Kidney (tissue), 14 donors: ENCODE data around the gene SH3RF3. TPM values are rescaled to one million over a fixed set of nuclear protein-coding genes. Genes with fewer than 3 reads are reported as not detected.

Source experiments
- DNase-seq, 5 donors: peaks; one replicate each; pipeline ENCODE4 v3.0.0-alpha.2; 2013 to 2020
- FAIRE-seq: peaks from 2 replicates; lab custom pipeline; 2012; peaks lifted over from hg19 to GRCh38; lab: Jason Lieb, UNC
- H3K27ac ChIP-seq, 2 donors: one replicate each; pipeline ENCODE4 v1.7.0; 2013; ENCODE audit warnings: low read depth in 2 of 2, low read length in 2 of 2, inconsistent platforms in 1 of 2
- H3K27me3 ChIP-seq: one replicate; pipeline ENCODE4 v1.7.1; 2013; ENCODE audit warnings: low read length, inconsistent platforms; ENCODE audit not compliant: control insufficient read depth, insufficient read depth
- H3K36me3 ChIP-seq, 3 donors: one replicate each; pipeline versions ENCODE4 v1.7.0 to v1.7.1; 2013; ENCODE audit warnings: low read length in 3 of 3, control low read depth in 1 of 3, inconsistent platforms in 1 of 3; ENCODE audit not compliant: insufficient read depth in 3 of 3, control insufficient read depth in 2 of 3
- H3K4me1 ChIP-seq, 3 donors: one replicate each; pipeline versions ENCODE4 v1.7.0 to v1.7.1; 2013; ENCODE audit warnings: low read length in 3 of 3, inconsistent platforms in 1 of 3, low read depth in 1 of 3; ENCODE audit not compliant: control insufficient read depth in 2 of 3, insufficient read depth in 2 of 3
- H3K4me3 ChIP-seq, 3 donors: one replicate each; pipeline versions ENCODE4 v1.7.0 to v1.8.1; 2013; ENCODE audit warnings: low read length in 3 of 3, control low read depth in 1 of 3, inconsistent platforms in 1 of 3
- H3K9ac ChIP-seq, 3 donors: one replicate each; pipeline versions ENCODE4 v1.7.0 to v1.7.1; 2013; ENCODE audit warnings: low read length in 3 of 3, control low read depth in 1 of 3, inconsistent platforms in 1 of 3
- H3K9me3 ChIP-seq, 3 donors: one replicate each; pipeline versions ENCODE4 v1.7.0 to v1.7.1; 2013; ENCODE audit warnings: low read length in 3 of 3, control low read depth in 1 of 3, inconsistent platforms in 1 of 3; ENCODE audit not compliant: control insufficient read depth in 2 of 3, insufficient read depth in 1 of 3
- CTCF ChIP-seq: IDR thresholded peaks from 3 replicates; pipeline ENCODE4 v1.5.1; 2012; ENCODE audit warnings: mild to moderate bottlenecking, moderate library complexity, borderline replicate concordance; ENCODE audit not compliant: insufficient read depth; ENCODE audit errors: extremely low read depth
- intact Hi-C: fragments of 100-400 bp; cut with DNase I; formaldehyde crosslinking; loops from one replicate; pipeline ENCODE4 v1.11.1; 2022
- polyA plus RNA-seq: library from polyadenylated mRNA; stranded (reverse); fragments of 350-450 nt; fragmentation: Illumina TruSeq; extraction: RNeasy Lipid Tissue Mini Kit (QIAGEN cat#74804); gene quantifications from one replicate; pipeline ENCODE4 v1.2.3, GENCODE V29; 2014; ENCODE audit warnings: low read depth, low replicate concordance; ENCODE audit not compliant: insufficient read depth
- total RNA-seq: library from RNA; stranded (reverse); fragmentation: NEBNext Ultra II Directional; extraction: Animal tissue kit (Norgen Biotek cat#: 25700); gene quantifications from one replicate; pipeline ENCODE4 v1.2.1, GENCODE V29; 2021
- donor health status: control.
- donor health status: control.
- donor health status: control.
- donor health status: control.
- donor health status: control.
- donor health status: DM: yes; HTN: yes; CAD: no.
- donor health status: Normal renal cell carcinoma (clear cell type).

Gene SH3RF3
- total and polyA plus RNA-seq, 2 donors from 2014 or later = 1.7 to 10.7 TPM

DNA sequence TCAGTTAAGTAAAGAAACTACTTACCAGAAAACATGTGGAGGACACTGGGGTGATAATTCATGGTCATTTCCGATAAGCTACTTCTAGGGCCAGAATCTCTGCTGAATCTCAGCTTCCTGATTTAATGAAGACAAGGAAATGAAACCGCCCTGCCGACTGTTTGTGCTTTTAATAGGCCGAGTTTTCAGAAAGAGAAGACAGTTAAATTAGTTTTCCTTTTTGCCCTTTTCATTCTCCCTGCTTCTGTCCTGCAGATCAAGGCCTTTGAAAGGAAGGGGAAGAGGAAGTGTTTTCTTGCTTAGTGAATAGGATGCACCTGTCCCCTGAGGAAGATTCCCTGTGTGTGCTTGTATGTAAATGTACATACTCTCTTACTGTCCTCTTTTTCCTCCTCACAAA, 126.6 kb downstream of the SH3RF3 start:
- FAIRE-seq = no peak
- Histone ChIP-seq H3K9ac (no peak overlapping the region), H3K4me1 (peaks cover 0 to 11% (median 5%) of the 10 kb centered on the region in 3 donors), H3K4me3 (no peak overlapping the region), H3K27me3 (no peaks in the 10 kb centered on the region), H3K27ac (peak overlapping the region; percentile 29 to 53), H3K36me3 (no peaks in the 10 kb centered on the region), H3K9me3 (no peaks in the 10 kb centered on the region)
- no peak for DNase-seq
- intact Hi-C loops = no loop called here
- TF ChIP-seq CTCF = no peak

GRCh38 chr2:109256111-109256510, 127.1 kb downstream of the SH3RF3 start:
- H3K36me3 ChIP-seq = no peaks in the 10 kb centered on the region
- H3K4me1 ChIP-seq = peaks cover 0 to 12% (median 9%) of the 10 kb centered on the region in 3 donors
- FAIRE-seq (no peak), DNase-seq (peak in 1 of 5 donors; percentile 26)
- H3K4me3 ChIP-seq = no peak overlapping the region
- no peak for TF ChIP-seq CTCF
- intact Hi-C loops = no loop called here
- no peaks in the 10 kb centered on the region for H3K9me3 ChIP-seq
- no peaks in the 10 kb centered on the region for H3K27me3 ChIP-seq
- H3K27ac ChIP-seq = peak overlapping the region; percentile 29 to 53
- no peak overlapping the region for H3K9ac ChIP-seq

DNA sequence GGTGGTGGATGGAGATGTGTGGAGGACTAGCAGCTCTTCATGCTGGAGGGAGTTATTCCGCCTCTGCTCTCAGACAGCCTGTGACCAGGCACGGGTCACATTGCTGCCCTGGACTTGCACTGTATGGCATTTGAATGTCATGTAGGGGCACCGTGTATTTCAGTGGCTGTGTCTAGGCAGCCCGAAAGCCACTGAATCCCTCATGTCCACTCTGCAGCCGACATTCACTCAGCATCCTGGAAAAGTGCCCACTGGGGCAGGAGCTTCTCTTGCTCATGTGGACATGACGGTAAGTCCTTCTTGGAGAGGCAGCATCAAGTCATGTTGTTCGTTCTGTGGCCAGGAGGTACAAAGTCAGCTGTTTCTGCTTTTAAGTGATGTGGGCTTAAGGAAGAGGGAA, 127.9 kb downstream of the SH3RF3 start:
- Histone ChIP-seq H3K36me3 (no peaks in the 10 kb centered on the region), H3K27ac (peak overlapping the region in 1 of 2 donors; percentile 7), H3K9ac (no peak overlapping the region), H3K4me1 (peaks cover 0 to 15% (median 11%) of the 10 kb centered on the region in 3 donors), H3K27me3 (no peaks in the 10 kb centered on the region), H3K9me3 (no peaks in the 10 kb centered on the region), H3K4me3 (no peak overlapping the region)
- no peak for FAIRE-seq
- intact Hi-C loops = no loop called here
- DNase-seq = peak in 1 of 5 donors; percentile 20
- no peak for TF ChIP-seq CTCF

DNA sequence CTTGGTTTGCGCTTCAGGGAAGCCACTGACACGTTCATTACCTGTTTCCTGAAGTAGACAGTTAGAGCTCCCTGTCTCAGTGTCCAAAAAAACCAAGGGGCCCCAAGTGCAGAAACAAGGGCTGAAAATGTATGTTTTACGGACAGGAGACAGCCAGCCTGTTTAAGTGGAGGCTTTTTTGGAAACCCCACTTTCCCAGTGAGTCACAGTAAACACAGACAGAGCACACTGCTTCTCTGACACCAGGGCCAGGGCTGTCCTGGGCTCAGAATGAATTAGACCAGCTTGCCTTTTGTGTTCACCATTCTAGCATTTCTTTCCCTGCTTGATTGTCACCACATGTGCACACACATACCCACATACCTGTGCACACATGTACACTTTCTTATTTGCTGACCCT, 128.6 kb downstream of the SH3RF3 start:
- H3K27me3 ChIP-seq = no peaks in the 10 kb centered on the region
- no peaks in the 10 kb centered on the region for H3K36me3 ChIP-seq
- peaks cover 0 to 15% (median 11%) of the 10 kb centered on the region in 3 donors for H3K4me1 ChIP-seq
- DNase-seq (peak in 1 of 5 donors; percentile 22), FAIRE-seq (no peak)
- peak overlapping the region in 1 of 2 donors; percentile 7 for H3K27ac ChIP-seq
- no peak for TF ChIP-seq CTCF
- H3K9ac ChIP-seq = no peak overlapping the region
- H3K4me3 ChIP-seq = no peak overlapping the region
- intact Hi-C loops = no loop called here
- H3K9me3 ChIP-seq = no peaks in the 10 kb centered on the region
